ENCODE data around the gene ZNF678. TPM values are rescaled to one million over a fixed set of nuclear protein-coding genes. Genes with fewer than 3 reads are reported as not detected.

The ZNF678 gene
- total RNA-seq, result 4.2 and 4.3 TPM in 2 replicates

DNA sequence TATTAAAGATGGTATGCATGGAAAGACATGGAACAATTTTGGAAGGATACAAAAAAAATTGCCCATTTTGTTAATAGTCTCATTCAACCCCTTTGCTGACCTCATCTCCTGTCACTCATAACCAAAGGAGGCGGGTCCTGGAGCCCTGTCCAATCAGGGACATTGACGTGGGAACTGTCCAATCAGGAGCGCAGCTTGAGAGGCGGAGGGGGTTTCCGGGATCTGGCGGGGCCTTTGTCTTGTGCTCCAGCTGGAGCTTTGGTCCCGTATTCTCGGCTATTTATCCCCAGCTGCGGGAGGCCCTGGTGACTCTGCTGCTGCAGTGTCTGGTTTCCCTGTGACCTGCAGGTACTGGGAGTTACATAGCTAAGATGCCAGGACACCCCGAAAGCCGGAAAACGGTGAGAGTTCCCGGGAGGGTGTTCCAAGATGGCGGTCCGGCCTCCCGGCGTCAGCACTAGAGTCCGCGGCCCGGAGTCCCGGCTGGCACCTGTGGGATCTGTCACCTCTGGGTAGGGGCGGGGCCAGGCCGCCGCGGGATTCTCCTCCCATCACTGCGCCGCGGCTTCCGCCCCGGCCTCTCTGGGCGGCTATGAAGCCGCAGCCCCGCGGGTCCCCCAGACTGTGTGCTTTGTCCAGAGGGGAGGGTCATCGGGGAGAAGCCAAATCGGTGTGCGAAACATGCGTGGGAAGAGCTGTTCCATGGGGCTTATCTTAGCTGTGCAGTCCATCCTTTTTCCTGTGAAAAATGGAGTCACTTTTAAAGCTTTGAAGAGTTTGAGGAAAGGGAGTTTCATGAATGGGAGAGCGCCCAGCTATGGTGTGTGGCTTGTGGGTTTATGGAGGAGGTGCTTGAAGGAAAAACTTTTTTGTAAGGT lies at the start of gene ZNF678:
ZNF678 (plus strand) TSS at position 233 of the 878 bp plus-strand sequence. CDS start 87,436 bp downstream, outside the sequence.

Other genes with a start within 250 kb of the ZNF678 start
- 47.7 and 62.3 TPM in 2 replicates for gene CDC42BPA, start 245.1 kb upstream of the ZNF678 start, total RNA-seq
- gene JMJD4, start 171.7 kb downstream of the ZNF678 start, total RNA-seq, result 30.5 and 36.7 TPM in 2 replicates
- 40.0 and 44.0 TPM in 2 replicates for gene SNAP47, start 171.9 kb downstream of the ZNF678 start, total RNA-seq

Data from smooth muscle cell of the pulmonary artery (primary cell).